Lower leg skin (tissue), 3 donors: ENCODE results near the gene RPP40.

ENCODE experiments used
- CTCF ChIP-seq, 3 donors: fragments of 450-650 bp; IDR thresholded peaks; one replicate each; pipeline ENCODE4 v1.5.1; 2016; ENCODE audit warnings: antibody characterized with exemption in 3 of 3, mild to moderate bottlenecking in 3 of 3, moderate library complexity in 2 of 3
- POLR2A ChIP-seq, 2 donors: fragments of 450-650 bp; IDR thresholded peaks; one replicate each; pipeline ENCODE4 v1.6.1; 2016 to 2017; ENCODE audit warnings: antibody characterized with exemption in 2 of 2, mild to moderate bottlenecking in 1 of 2, moderate library complexity in 1 of 2

GRCh38 chr6:5041955-5042354 is 38.1 kb upstream of the RPP40 start:
- TF ChIP-seq CTCF (IDR thresholded peaks at IDR 0.05) (no peak), POLR2A (IDR thresholded peaks at IDR 0.05) (no peak)
